Islet precursor cell (in vitro differentiated cells): ENCODE data around the gene EXOC4.
A peak's percentile ranks its signal among the peaks of the same experiment; 100 is the strongest.
"Not testable (repeated sequence)": the region's sequence is repeated elsewhere in the genome, so short reads cannot be mapped to it uniquely, and the experiment has no call there.

Experiments used
- DNase-seq: peaks from one replicate; pipeline ENCODE4 v3.0.0-alpha.2; 2018

Gene EXOC4

DNA sequence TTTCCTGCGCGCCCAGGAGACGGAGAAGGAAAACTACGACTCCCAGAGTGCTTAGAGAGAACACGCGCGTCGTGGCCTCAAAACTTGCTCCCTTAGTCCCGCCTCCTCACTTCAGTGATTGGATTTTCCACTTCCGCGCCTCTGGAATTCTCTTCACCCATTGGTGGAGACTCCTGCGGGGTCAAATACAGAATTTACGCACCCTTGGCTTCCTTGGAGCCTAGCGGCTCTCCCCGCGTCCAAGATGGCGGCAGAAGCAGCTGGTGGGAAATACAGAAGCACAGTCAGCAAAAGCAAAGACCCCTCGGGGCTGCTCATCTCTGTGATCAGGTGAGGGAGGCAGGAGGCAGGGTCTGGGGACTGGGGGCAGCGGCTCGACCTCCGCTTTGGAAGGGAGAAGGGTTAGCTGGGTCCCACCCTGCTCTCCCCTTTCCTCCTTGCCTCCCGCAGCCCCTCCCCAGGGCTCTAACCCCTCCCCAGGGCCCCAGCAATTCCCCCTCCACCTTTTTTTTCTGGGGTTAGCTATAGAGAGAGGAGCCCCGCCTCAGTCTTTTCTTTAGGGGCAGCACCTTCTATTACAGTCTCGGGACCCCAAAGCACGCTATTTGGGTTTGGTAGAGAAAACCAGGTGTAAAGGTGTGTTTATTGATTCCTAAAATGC is at the start of gene EXOC4:
Gene EXOC4, plus strand, starts transcription at position 221 of the 661 bp plus-strand sequence.
- peak; percentile 98 for DNase-seq

DNA sequence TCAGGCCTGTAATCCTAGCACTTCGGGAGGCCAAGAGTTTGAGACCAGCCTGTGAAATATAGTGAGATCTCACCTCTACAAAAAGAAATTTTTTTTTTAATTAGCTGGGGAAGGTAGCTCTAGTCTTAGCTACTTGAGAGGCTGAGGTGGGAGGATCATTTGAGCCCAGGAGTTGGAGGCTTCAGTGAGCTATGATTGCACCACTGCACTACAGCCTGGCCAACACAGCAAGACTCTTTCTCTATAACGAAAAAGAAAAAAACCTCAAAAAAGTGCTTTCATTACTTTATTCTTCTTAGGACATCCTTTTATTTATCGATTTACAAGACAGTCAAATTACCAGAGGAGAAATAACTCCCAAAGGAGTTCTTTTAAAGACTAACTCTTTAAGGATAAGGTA is 49.4 kb upstream of the EXOC4 start:
- no peak for DNase-seq

DNA sequence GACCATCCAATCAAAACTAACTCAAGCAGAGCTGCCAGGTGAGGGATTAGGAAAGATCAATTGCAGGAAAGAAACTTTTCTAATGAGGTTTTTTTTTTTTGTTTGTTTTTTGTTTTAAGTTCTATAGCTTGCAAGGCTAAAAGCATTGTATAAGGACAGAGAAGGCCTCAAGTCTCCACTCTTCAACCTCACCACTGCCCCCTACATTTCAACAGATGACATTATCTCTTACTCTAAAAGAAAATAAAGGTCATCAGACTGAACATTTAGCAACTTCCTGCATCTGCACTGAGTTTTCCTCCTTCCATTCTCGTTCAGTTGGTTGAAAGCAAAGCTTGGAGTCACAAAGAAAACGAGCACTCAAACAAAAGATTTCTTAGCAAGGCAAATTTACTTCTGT is 45.2 kb upstream of the EXOC4 start:
- DNase-seq, result no peak

DNA sequence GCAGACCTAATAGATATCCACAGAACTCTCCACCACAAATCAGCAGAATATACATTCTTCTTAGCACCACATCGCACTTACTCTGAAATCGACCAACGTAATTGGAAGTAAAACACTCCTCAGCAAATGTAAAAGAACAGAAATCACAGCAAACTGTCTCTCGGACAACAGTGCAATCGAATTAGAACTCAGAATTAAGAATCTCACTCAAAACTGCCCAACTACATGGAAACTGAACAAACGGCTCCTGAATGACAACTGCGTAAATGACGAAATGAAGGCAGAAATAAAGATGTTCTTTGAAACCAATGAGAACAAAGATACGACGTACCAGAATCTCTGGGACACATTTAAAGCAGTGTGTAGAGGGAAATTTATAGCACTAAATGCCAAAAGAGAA is 42.1 kb upstream of the EXOC4 start:
- DNase-seq, result not testable (repeated sequence)

DNA sequence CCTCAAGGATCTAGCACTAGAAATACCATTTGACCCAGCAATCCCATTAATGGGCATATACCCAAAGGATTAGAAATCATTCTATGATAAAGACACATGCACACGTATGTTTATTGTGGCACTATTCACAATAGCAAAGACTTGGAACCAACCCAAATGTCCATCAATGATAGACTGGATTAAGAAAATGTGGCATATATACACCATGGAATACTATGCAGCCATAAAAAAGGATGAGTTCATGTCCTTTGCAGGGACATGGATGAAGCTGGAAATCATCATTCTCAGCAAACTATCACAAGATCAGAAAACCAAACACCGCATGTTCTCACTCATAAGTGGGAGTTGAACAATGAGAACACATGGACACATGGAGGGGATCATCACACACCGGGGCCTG is 39.1 kb upstream of the EXOC4 start:
- DNase-seq, result not testable (repeated sequence)

DNA sequence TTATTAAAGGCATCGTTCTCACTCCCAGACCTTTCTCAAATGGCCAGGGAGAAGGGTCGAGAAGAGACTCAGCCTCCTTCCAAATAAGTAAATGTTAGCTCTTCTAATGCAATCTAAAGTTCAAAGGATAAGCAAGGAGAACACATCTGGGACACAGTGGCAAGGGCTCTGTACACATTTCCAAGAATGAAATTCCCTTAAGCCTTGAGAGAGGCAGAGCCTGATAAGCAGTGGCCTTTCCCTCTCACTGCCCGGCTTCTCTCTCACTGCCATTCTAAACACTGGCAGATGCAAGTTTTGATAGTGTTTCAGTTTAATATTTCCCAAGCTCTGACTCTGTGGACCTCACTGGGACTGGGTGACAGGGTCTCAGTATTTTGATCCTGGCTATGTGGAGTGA is 35.1 kb upstream of the EXOC4 start:
- no peak for DNase-seq

DNA sequence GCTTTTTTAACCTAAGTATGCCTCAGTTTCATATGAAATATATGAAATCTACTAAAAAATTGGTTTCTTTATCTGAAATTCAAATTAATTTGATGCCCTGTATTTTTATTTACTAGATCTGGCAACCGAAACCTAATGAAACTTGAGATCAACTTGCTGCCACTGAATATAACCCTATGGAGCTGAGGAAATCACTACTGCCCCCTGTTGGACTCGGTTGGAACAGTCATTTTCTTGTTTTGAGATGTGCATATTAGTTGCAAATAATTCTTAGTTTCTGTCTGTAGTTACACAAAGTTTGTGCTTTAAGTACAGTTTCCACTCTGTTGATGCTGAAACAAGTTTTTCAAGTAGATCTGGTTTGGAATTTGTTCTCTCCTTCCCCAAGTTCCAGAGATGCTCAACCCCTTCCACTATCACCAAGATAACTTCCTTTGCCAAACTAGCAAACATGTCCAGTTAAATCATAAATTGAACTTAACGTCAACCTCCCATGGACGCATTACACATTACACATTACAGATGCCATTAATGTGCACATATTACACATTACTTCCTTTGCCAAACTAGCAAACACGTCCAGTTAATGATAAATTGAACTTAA is 22.2 kb upstream of the EXOC4 start:
- DNase-seq, result peak; percentile 57

DNA sequence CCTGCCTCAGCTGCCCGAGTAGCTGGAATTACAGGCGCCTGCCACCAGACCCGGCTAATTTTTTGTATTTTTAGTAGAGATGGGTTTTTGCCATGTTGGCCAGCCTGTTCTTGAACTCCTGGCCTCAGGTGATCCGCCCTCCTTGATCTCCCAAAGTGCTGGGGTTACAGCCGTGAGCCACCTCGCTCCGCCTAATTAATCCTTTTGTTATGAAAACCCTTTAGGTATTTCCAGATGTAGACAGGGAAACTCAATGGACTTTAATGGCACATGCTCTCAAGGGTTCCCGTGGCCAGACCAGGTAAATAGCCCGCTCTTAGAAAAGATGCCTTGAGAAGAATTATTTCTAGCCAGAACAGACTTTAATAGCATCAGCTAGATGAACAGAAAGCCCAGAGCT is 19.7 kb upstream of the EXOC4 start:
- no peak for DNase-seq

DNA sequence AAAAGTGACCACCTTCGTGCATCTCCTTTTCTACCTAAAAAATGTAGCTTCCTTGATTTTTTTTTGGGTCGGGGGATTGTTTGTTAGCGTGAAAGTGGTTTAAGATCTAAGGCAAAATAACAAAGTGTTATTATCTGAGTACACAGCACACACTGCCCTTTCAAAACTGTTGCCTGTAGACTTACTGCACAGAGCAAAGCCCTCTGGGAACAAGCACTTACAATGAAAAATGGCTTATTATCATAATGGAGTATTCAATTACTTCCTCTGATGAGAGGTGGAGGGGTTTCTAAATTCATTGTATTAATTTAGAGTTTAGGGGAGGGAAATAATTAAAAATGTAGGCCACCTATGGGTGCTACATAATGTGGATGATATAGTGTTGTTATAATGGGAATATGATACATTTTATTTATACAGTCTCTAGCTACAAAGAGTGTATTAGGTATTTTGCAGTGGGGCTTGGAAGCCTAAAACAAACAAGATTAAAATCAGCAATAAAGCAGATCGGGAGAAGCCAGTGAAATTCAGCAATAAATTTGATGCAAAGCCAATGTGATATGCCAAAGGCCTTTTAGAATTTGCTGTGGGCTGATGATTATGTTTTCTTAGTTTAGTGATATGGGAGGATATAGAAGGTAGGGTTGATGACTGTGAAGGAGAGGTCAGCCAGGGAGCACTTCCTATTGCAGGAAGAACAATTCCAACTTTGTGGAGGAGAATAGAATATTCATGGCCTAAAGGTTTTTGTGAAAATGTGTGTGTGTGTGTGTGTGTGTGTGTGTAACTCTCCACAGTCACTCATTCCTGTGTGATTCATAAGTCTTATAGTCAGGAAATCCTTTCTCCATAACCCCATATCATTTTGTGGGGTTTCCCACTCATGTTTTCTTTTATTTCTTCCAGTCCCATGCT is 17.7 kb upstream of the EXOC4 start:
- DNase-seq, result no peak

DNA sequence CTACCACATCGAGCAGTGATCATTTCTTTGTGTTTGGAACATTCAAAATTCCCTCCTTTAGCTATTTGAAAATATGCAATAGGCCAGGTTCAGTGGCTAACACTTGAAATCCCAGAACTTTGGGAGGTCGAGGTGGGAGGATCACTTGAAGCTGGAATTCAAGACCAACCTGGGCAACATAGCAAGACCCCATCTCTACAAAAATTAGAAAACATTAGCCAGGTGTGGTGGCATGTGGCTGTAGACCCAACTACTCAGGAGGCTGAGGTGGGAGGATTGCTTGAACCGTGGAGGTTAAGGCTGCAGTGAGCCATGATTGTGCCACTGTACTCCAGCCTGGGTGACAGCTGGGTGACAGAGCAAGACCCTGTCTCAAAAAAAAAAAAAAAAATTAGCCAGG is 15.3 kb upstream of the EXOC4 start:
- no peak for DNase-seq

DNA sequence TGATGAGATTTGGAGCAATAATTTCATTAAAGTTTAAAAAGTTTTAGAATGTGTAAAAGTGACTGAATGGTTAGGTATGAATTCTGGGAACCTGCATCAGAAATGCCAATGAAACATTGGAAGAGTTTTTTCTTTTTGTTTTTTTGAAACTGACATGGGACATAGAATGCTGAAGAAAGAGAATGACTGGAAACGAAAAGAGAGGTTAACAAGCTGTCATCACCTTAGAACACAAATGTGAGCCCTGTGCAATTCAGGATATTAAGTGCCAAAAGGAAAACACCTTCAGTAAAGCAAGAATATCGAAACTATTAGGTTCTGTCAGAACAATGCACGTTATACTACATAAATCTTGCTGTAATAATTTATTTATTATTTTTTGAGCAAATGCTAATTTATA is 12.6 kb upstream of the EXOC4 start:
- no peak for DNase-seq

DNA sequence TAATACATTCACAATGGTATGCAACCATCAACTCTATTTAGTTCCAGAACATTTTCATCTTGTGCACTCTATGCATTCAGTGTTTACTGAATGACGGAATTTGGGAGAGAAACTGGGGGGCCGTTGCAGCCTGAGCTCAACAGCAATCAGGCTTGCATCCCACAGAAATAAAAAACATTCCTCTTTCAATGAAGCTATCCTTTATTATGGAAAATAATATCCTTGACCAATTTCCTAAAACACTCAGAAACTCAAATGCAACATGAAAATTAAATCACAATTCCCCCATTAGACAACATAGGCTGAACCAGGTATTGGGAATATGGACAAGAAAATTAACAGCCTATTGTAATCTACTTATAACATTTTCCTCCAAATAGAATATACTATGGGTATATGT is 6.3 kb upstream of the EXOC4 start:
- DNase-seq, result no peak

DNA sequence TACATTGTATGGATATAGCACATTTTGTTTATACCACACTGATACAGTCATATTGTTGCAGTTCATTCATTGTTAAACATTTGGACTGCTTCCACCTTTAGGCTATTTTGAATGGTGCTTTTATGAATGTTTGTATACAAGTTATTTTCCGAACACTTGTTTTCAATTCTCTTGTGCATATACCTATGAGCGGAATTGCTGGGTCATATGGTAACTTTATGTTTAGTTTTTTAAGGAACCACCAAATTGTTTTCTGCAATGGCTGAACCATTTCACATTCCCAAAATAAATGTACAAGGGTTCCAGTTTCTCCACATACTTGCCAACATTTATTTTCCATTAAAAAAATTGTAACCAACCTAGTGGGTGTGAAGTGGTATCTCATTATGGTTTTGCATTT is 4.0 kb upstream of the EXOC4 start:
- no peak for DNase-seq

DNA sequence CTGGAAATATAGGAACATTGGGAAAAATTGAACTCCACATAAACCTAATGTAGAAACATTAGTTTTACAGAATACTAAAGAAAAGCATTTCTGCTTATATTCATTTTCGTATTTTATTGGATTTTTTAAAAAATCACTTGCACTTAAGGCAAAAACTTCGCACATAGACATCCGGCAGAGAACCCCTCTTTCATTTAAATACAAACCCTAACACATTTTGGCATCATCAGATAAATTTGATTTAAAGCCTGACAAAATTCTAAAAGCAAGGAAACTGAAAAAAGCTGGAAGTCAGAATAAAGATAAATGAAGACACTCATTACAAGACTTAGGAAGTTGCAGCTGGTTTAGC is 396 bp upstream of the EXOC4 start:
- DNase-seq, result no peak

DNA sequence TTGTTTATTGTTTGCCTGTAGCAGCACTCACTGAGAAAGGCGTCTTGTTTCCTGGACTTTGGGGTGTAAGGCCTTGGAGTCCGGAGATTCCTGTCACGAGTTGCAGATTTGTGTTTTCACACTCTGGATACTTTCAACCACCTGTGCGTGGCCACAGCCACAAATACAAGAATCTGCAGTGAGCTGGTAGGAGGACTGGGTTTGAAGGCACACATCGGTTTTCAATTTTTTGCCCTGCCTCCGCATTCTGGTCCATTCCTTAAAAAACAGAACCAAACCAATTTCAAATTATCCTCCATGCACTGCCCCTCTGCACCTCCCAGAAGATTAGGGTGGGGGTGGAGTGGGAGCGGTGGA is 619 bp downstream of the EXOC4 start:
- no peak for DNase-seq

DNA sequence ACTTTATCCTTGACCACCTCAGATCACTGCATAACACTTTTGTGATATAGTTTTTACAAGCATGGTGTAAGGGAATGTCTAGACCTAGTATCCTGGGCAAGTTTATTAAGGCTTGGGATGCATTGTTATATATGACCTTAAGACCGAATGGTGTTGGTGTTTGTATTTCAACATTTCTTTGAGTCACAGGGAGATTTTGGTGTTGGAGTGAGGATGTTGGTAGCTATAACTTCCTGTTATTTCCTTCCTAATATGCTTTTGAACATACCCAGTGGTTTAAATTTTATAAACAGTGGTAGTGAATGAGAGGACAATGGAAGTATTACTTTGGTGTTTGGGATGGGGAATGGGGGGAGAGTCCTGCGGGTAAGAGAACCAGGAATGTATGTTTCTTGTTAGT is 2.6 kb downstream of the EXOC4 start:
- DNase-seq, result no peak

DNA sequence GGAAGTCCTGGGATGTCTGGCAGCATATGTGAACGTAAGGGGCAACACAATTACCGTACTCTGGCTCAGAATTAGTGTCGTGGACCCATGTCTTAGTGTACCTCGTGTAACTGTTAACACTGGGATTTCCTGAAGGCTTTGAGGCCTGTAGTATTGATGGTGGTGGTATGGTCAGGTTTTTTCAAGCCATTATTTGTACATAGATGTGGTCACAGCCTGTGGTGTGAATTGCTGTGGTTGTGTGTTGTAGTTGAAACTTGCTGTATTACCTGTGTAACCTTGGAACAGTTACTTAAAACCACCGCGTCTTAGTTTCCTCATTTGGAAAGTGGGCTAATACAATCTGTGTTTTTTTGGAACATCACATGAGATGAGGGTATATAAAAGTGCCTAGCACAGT is 5.3 kb downstream of the EXOC4 start:
- no peak for DNase-seq

DNA sequence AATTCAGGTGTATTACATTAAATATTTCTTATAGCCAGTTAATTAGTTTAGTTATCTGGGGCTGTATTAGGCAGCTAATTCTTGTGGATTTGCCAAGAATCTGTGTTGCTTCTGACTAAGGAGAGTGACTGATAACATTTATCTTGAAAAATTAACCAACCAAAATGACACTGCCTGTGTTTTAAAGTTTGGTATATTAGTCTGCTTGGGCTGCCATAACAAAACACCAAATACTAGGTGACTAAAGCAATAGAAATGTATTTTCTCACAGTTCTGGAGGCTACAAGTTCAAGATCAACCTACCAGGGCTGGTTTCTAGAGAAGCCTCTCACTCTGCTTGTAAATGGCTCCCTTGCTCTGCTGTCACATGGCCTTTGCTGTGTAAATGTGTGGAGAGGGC is 12.9 kb downstream of the EXOC4 start:
- no peak for DNase-seq

DNA sequence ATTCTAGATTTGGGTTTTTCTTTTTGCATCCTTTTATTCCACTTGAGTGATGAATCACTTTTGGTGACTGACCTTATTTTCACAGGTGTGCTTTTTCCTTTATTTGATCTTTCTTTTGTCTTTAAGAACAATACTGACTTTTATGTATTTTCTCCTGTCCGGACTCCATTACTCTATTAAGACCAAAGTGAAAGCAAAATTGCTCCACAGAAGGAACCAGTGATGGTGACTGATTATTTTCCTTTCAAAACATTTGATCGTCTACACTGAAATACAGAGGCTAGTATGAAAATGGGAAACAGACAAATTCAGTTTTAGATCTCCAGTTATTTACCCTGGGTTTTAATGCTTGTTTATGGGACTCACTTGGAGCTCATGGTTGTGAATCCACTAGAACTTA is 15.5 kb downstream of the EXOC4 start:
- DNase-seq, result no peak

DNA sequence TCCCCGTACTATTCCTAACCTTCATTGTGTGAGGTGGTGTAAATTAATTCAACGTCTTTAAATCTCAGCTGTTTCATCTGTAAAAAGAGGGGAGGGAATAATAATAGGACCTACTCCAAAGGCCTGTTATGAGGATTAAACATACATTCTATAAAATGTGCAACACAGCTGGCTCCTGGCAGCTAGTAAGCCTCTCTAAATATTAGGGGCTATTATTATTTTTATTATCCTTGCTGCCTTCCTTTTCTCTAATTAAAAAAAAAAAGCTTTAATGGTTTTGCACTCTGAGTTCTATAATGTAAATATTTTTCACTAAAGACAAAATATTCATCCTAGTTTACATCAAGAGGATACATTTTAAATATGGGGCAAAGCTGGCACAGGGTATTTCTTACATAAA is 19.5 kb downstream of the EXOC4 start:
- DNase-seq, result no peak

DNA sequence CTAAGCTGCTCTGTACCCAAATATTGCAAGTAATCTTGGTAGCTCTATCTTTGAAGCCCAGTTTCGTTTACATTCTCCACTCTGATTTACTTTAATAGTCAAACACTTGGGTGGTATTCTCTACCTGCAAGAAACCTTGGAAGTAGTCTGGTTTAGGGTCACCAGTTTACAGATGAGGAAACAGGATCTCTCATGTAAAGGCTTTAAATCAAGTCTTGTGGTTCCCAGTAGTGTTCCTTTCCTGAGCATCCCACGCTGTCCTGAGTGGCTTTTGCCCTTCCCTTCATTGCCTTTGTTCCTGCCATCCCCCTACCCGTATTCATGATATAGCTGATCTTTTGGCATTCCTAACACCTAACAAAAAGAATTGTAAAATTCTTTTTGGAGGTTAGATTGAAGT is 20.3 kb downstream of the EXOC4 start:
- no peak for DNase-seq

DNA sequence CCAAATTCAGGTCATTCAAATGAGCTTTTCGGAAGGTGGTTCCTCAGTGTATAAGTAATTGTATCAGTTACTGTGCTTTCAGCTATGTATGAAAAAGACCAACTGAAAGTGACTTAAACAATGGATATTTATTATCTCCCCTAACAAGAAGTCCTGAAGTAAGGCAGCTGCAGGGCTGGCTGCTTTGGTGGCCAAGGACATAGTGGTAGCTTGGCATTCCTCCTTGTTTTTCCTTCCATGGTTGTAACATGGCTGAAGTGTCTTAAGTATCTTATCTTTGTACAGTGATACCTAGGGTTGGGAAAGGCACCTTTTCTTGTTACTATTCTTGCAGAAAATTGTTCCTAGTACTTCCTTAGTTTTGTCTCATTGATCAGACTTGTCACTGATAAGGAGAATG is 21.4 kb downstream of the EXOC4 start:
- DNase-seq, result no peak

DNA sequence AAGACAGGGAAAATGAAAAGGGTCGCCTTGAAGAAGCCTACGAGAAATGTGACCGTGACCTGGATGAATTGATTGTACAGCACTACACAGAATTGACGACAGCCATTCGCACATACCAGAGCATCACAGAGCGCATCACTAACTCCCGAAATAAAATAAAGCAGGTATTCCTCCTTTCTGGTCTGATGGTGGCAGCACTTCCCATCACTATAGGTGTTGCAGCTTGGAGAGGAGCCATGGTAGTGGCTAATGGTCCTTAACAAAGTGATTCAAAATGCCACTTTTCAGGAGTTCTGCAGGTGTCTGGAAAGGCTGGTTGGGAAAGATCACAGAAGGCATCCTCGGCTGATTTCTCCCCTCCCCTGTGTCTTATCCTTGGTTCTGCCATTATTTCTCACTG is 22.1 kb downstream of the EXOC4 start:
- DNase-seq, result no peak

DNA sequence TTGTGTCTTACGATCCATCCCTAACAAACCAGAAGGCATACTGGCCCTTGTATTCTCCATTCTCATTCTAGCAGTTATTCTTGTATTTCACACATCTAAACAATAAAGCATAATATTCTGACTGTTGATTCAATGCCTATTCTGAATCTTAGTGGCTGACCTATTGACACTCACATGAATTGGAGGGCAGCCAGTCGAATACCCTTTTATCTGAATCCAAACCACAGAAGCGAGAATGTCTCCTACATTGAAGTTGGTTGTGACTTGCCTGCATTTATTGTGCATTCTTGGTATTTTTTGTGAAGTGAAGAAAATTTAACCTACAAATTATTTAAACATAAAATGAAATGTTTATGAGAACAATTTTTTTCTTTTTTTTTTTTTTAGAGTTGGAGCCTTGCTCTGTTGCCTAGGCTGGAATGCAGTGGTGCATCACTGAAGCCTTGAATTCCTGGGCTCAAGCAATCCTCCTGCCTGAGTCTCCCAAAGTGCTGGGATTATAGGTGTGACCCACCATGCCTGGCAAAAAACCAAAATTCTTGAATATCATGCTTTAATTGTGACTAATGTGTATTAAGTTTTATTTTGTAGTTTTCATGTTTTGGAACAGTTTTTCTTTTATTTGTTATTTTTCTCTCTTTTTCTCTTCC is 22.7 kb downstream of the EXOC4 start:
- DNase-seq, result no peak
